K562 (cell line): ENCODE data around the gene SHTN1.

Experiments used
- ATF2 ChIP-seq: sonication (generic); formaldehyde crosslinking; IDR thresholded peaks from 2 replicates; pipeline ENCODE4 v1.8.1; 2022; ENCODE audit warnings: missing genetic modification reagents
- BACH1 ChIP-seq: fragments of 200-800 bp; sonication (Bioruptor generic); IDR thresholded peaks from 2 replicates; pipeline ENCODE4 v1.6.1; 2016; ENCODE audit warnings: missing genetic modification characterization, missing compliant biosample characterization
- CREB1 ChIP-seq, 2 experiments: sonication (generic) in 1 of 2; formaldehyde crosslinking in 1 of 2; IDR thresholded peaks; 2 replicates each; pipeline versions ENCODE4 v1.6.1 to v1.8.0; 2012 to 2022; ENCODE audit warnings: inconsistent platforms in 1 of 2, mild to moderate bottlenecking in 1 of 2, missing genetic modification reagents in 1 of 2, moderate library complexity in 1 of 2
- CTCF ChIP-seq, 3 experiments: IDR thresholded peaks in 2 of 3; conservative IDR thresholded peaks in 1 of 3; 2 replicates each; pipeline ENCODE4 v1.5.1; 2011 to 2012; ENCODE audit warnings: low read length in 3 of 3, mild to moderate bottlenecking in 3 of 3, control low read depth in 2 of 3, improper control_type of control experiment in 1 of 3, inconsistent platforms in 1 of 3, low read depth in 1 of 3, mixed read lengths in 1 of 3, moderate library complexity in 1 of 3; ENCODE audit not compliant: insufficient read depth in 2 of 3
- KDM4B ChIP-seq, 2 experiments: fragments of 450-650 bp in 1 of 2; sonication (generic) in 1 of 2; IDR thresholded peaks; 2 replicates each; pipeline ENCODE4 v1.6.1; 2016 to 2017; ENCODE audit warnings: borderline replicate concordance in 2 of 2, antibody characterized with exemption in 1 of 2, low read depth in 1 of 2, mild to moderate bottlenecking in 1 of 2
- MTA3 ChIP-seq: fragments of 450-650 bp; formaldehyde crosslinking; IDR thresholded peaks from 2 replicates; pipeline ENCODE4 v1.6.1; 2017; ENCODE audit warnings: mild to moderate bottlenecking, borderline replicate concordance
- NR1H2 ChIP-seq: sonication (generic); formaldehyde crosslinking; IDR thresholded peaks from 2 replicates; pipeline ENCODE4 v1.4.0; 2020; ENCODE audit warnings: mild to moderate bottlenecking, missing genetic modification reagents
- NR2C2 ChIP-seq, 2 experiments: fragments of 200-800 bp in 1 of 2; sonication (Bioruptor generic) in 1 of 2; sonication (generic) in 1 of 2; formaldehyde crosslinking in 1 of 2; IDR thresholded peaks; 2 replicates each; pipeline versions ENCODE4 v1.6.1 to v1.8.0; 2016 to 2022; ENCODE audit warnings: mild to moderate bottlenecking in 1 of 2, missing compliant biosample characterization in 1 of 2, missing genetic modification characterization in 1 of 2, missing genetic modification reagents in 1 of 2
- NUFIP1 ChIP-seq: fragments of 450-650 bp; IDR thresholded peaks from 2 replicates; pipeline ENCODE4 v1.6.1; 2018; ENCODE audit not compliant: partially characterized antibody
- PRMT5 ChIP-seq: sonication (generic); formaldehyde crosslinking; IDR thresholded peaks from 2 replicates; pipeline ENCODE4 v1.5.0; 2020; ENCODE audit warnings: missing genetic modification reagents
- STAG1 ChIP-seq: sonication (generic); formaldehyde crosslinking; IDR thresholded peaks from 2 replicates; pipeline ENCODE4 v1.5.0; 2020; ENCODE audit warnings: missing genetic modification reagents, borderline replicate concordance
- XRCC5 ChIP-seq: fragments of 200-400 bp; formaldehyde crosslinking; IDR thresholded peaks from 2 replicates; pipeline ENCODE4 v1.6.1; 2017; ENCODE audit warnings: low read depth, mild to moderate bottlenecking, low read length
- ZNF76 ChIP-seq: fragments of 250-450 bp; sonication (Bioruptor Pico); IDR thresholded peaks from 2 replicates; pipeline ENCODE4 v1.4.0; 2020; ENCODE audit warnings: mild to moderate bottlenecking, moderate library complexity, borderline replicate concordance

GRCh38 chr10:116973946-116974455, 31.0 kb downstream of the SHTN1 start:
- TF ChIP-seq NUFIP1 (no peak), KDM4B (IDR thresholded peaks at IDR 0.05; ENCODE audit: borderline replicate concordance in 2 of 2, low read depth in 1 of 2) (no peak), ZNF76 (CRISPR knock-in tag) (no peak), NR1H2 (CRISPR knock-in tag) (no peak), XRCC5 (no peak), STAG1 (CRISPR knock-in tag) (no peak), CREB1 (IDR thresholded peaks at IDR 0.05) (no peak), CREB1 (CRISPR knock-in tag; IDR thresholded peaks at IDR 0.05) (no peak), NR2C2 (CRISPR knock-in tag; IDR thresholded peaks at IDR 0.05) (no peak), NR2C2 (tag; IDR thresholded peaks at IDR 0.05) (no peak), MTA3 (no peak), BACH1 (tag) (no peak), ATF2 (CRISPR knock-in tag) (no peak), PRMT5 (no peak), CTCF (IDR thresholded peaks at IDR 0.05 in 2 of 3, conservative IDR thresholded peaks at IDR 0.05 in 1 of 3; ENCODE audit: insufficient read depth in 2 of 3, low read depth in 1 of 3, low read length in 3 of 3) (no peak)
